COLO668 (cell line): ENCODE results near the gene KLHDC10.
"Not testable (repeated sequence)": the region's sequence is repeated elsewhere in the genome, so short reads cannot be mapped to it uniquely, and the experiment has no call there.

Source experiments
- DNase-seq: peaks from one replicate; lab custom pipeline; 2025; ENCODE audit not compliant: unreplicated experiment; lab: John Stamatoyannopoulos, UW

KLHDC10 gene

DNA sequence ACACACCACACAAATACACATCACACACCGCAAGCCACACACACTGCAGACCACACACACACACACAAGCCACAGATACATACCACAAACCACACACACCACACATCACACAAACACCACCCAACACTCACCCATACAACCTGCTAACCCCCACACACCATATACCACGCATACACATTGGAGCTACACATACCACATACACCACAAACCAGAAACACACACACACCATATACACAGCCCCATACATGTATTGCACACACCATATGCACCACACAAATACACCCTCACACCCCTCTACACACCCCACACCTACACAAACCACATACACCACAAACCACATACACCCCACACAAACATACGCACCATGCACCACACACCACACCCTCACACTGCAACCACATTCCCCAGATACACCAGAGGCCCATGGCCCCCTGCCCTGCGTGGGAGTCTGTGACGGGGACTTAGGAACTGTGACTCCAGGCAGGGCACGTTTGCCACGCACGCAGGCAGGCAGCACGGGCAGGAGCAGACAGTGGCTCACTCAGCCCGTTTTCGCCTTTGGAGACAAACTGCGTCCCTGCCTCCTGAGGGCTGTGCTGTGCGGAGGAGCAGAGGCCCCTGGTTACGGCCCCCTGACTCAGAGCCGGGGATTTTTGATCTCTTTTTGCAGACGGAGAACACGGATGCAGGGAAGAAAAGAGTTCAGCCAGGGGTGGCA is 82.3 kb downstream of the KLHDC10 start:
- no peak for DNase-seq

DNA sequence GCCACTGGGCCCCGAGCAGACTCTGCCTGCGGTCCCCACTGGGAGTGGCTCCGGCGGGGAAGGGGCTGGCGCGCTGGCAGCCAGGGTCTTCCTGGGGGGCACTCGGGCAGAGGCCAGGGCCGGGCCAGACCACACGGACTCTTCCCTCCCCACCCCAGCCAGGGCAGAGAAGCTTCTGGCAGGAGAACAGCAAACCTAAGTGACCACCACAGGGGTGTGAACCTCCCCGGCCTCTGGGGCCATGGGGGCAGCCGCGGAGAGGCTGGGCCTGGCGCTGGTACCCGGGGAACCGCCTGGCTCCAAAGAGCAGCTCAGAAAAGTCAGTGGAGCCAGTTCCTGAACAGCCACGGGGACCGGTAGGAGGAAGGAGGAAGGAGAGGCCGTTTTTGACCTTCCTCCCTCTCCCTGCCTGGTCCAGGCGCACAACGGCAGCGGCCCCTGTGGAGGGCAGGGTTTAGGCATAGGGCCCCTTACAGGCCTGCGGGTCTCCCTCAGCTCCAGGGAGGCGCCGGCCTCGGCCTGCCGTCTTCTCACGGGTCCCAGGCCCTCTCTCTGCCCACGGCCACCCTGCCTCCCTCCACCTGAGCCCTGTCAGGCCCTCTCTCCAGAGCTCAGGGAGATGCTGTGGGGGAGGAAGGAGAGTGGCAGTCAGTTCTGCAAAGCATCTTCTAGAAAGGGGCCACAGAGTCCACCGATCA is 83.0 kb downstream of the KLHDC10 start:
- DNase-seq, result peak; percentile 30

DNA sequence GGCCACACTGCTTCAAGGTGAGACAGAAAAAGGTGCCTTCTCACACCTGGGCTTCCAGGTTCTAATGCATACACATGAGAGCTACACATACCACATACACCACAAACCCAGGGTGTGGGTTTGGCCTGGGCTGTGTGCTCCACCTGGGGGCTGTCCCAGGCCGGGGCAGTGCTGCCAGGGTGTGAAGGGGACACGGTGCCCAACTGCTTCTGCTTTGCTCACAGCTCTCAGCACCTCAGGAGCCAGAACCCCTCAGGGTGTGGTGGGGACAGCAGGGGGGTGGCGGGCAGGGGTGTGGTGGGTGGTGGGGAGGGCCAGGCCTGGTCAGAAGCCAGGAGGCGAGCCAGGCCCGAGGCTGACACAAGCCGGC is 83.8 kb downstream of the KLHDC10 start:
- no peak for DNase-seq

DNA sequence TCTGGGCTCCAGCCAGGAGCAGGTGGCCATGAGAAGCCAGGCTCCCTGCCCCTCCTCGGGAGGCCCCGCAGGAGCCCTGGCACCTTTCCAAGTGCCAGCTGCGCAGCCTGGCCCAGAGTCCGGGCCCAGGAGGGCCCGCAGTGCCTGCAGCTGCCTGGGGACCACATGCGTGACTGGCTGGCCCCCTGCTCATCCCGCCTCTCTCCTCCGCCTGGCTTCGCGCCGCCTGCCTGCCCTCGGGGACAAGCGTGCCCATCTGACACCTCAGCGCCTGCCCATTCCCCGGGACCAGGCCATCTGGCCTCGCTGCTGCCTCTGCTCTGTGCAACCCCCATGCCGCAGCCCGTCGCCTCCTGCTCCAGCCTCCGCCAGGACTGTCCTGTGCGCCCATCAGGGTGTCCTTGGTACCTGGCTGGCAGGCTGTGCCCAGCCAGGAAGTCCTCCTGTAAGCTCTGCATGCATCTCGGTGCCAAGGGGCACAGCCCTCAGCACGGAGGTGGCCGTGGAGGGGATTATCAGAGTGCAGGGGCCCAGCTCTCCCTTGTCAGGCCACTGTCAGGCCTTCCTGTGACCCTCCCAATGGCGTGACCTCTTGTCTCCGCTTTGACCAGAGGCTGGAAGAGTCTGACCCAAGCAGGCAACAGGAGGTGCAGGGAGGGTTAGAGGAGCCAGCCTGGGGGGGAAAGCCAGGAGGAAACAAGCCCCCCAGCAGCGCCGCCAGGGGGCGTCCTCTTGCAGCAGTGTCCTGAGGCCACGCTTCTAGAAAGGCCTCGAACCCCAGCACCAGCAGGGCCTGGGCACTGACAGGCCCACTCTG is 84.4 kb downstream of the KLHDC10 start:
- peak; percentile 96 for DNase-seq

DNA sequence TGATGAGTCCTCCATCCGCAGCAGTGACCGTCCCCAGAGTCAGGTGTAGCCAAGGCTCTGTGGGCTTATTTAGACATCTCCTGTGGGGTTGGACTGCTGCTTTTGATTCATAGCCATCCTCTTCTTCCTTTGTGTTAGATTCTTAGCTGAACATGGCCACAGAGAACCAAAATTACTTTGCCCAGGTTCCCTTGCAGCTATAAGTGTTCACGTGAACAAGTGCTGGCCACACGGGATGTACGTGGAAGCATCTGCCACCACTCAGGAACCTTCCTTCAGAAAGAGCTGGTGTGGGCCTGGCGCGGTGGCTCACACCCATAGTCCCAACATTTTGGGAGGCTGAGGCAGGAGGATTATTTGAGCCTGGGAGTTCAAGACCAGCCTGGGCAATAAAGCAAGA is 85.8 kb downstream of the KLHDC10 start:
- DNase-seq, result no peak

DNA sequence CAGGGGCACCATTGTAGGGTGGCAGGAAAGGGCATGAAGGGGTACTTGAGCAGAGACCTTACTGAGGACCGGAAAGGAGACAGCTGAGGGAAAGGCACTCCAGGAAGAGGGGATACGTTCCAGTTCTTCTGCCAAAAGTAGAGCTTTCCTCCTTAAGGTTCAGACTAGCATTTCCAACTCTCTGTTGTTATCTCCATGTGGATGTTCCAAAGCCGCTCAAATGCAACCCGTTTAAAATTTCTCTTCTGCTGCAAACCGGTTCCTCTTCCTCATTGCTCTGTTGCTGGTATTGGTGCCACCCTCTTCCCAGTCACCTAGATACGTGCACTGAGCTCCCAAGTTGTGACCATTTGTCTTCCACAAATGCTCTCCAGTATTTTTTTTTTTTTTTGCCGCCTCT is 87.4 kb downstream of the KLHDC10 start:
- DNase-seq, result no peak

DNA sequence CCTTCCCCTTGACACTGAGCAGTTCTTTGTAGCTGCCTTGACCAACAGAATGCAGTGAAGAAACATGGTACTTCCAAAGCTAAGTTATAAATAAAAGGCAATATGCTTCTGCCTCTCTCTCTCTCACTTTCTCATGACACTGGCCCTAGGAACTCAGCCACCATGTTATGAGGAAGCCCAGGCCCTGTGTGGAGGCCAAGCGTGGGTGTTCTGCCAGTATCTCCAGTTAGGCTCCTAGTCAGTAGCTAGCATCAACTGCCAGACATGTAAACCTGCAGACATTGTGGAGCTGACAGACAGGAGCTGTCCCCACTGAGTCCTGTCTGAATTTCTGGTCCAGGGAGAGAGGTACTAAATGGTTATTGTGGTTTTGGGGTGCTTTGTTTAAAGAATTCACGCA is 89.7 kb downstream of the KLHDC10 start:
- no peak for DNase-seq

DNA sequence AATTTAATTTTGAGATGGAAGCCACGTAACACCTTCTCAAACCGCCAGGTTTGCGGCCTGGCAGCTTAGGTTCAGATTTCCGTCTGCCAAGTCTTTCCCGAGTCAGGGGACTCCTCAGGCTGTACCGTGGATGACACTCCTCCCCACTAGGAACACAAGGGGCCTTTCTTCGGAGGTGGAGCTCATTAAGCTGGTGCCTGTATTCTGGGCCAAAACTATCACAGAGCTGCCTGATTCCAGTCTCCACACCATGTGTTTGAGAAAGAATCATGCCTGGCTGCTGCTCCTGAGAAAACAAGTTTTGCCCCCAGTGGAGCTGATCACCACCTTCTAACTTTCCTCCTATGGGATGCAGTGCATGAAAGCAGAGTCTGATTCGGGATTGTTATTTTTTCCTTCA is 90.1 kb downstream of the KLHDC10 start:
- DNase-seq, result no peak

DNA sequence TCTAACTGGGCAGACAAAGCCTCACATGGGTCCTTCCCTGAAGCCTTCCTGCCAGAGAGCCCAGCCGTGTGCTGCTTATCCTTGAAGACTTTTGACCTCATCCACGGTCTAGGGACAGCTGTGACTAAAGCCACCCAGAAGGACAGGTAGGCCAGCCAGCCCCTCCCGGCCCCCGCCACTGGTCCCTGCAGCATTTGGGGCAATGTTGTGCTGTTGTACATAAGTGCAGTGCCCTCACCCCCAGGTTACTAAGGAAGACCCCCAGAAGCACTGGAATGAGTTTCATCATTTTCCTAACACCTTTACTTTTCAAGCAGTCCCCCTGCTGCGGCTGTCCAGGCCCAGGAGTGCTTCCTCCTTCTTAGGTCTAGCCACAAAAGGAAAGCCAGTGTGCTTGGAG is 91.9 kb downstream of the KLHDC10 start:
- no peak for DNase-seq

DNA sequence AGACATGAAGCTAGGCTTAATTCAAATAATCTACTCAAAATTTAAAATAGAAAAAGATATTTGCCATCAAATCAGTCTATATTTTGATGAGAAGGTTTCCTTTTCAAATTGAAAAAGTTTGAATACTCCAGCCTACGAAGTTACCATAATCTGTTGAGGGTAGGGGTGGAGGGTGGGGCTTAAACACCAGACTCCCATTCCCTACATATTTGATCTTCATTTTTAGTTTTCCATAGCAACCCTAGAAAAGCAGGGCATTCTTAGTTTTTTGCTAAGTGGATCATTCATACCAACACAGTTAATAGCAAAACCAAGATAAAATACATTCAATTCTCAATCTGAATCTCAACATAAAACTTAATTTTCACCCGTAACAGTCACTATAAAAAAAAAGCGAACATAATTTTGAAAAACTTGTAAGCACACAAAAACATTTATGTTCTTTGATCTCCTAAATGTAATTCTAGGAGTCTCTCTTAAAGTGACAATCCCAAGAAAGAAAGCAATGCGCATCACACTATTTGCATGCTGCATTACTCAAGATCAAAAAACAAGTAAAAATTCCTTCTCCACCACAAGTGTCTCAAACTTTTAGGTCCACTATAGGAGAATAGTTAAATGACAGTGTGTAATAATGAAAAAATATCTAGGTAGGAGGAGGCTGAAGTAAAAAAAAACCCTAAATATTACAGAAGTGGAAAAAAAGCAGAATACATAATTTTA is 104.1 kb downstream of the KLHDC10 start:
- DNase-seq, result no peak

DNA sequence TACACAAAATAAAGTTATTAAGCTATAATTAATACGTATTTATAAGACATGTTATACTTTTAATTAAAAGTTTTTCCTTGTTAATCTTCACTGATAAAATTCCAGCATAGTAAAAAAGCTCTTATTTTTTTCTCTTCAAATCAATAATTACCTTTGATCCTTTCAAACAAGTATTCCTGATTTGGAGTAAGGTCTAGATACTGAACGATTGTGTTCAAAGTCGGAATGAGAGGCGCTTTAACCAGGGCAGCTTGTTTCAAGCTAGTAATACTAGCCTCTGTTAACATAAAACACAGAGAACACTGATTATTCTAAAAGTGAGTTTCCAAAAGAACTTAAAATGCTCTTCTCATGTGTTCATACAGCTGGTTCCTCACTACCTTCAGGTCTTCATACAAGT is 107.9 kb downstream of the KLHDC10 start:
- no peak for DNase-seq

DNA sequence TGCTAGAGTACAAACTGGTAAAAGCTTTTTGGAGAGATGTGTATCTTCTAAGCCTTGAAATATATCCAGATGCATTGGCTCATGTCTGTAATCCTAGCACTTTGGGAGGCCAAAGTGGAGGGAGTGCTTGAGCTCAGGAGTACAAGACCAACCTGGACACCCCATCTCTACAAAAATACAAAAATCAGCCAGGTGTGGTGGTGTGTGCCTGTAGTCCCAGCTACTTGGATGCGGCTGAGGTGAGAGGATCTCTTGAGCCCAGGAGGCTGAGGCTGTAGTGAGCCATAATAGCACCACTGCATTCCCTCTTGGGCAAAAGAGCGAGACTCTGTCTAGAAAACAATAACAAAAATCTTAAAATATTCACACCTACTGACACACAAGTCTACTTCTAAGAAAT is 109.3 kb downstream of the KLHDC10 start:
- no peak for DNase-seq

DNA sequence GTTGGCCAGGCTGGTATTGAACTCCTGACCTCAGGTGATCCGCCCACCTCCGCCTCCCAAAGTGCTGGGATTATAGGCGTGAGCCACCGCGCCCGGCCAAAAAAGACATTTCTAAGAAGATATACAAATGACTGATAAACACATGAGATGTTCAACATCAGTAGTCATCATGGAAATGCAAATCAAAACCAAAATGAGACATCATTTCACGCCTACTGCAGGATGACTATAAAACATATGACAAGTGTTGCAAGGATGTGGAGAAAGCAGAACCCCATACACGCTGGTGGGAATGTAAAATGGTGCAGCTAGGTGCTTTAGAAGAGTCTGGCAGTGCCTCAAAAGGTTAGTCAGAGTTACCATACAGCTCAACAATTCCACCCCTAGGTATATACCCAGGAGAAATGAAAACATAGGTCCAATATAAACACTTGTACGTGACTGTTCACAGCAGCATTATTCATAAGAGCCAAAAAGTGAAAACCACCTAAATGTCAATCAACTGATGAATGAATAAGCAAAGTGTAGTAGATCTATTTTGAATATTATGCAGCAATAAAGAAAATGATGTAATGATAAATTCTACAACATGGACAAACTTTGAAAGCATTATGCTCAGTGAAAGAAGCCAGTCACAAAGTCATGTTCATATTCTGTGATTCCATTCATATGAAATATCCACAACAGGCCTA is 110.4 kb downstream of the KLHDC10 start:
- no peak for DNase-seq

DNA sequence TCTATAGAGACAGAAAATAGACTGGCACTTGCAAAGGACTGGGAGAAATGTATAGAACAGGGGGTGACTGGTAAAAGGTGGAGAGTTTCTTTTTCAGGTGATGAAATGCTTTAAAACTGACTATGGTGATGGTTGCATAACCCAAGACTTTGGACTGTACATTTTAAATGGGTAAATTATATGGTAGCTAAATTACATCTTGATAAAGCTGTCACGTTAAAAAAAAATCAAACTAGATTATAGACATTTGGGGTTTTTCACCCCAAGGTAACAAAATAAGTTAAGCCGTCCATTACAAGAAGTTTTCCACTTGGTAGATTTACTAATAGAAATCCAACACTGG is 110.9 kb downstream of the KLHDC10 start:
- DNase-seq, result no peak

DNA sequence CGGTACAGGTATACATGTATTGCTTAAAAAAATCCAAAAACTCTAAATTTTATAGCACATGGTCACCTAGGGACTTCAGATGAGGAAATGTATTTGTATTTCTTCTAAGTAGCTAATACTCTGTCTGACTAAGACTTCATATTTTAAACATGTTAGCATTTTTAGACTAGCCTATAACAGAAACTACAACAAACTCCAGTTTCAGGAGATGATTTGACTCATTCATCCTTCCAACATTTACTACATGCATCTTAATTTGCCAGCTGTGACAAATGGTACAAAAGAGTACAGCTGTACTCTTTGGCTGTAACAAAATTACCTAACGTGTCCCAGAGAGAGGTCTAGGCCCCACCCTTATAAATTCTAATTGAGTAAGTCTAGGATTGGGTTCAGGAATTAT is 112.7 kb downstream of the KLHDC10 start:
- DNase-seq, result no peak

DNA sequence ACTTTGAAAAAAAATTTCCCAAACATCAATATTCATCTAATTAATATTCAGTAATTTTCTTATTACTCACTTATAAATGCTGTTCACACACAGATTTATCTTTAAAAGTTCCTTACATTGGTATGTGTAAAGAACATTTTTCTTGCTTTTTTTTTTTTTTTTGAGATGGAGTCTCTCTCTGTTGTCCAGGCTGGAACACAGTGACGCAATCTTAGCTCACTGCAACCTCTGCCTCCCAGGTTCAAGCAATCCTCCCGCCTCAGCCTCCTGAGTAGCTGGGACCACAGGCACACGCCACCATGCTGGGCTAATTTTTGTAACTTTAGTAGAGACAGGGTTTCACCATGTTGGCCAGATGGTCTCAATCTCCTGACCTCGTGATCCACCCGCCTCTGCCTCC is 114.0 kb downstream of the KLHDC10 start:
- DNase-seq, result not testable (repeated sequence)
